ENCODE data around the gene HACD2.

HACD2 gene

DNA sequence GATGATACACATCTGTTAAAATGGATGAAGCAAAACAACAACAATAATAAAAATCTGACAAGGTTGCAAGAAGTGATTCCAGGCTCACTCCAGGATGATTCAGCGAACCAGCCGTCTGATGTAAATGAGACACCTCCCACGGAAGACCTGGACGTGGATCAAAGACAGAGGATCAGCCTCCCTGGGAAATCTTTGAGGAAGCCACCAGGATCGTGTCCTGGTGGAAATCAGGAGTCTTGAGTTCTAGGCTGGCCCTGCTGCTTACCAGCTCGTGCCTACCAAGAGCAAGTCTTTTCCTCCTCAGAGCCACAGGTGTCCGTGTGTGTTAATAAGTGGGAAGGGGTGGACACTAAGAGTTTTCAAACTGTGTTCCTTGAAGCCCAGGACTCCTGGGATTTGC, 120.6 kb downstream of the HACD2 start:
- H3K36me3 ChIP-seq (ENCODE audit: insufficient read depth, low read length), result no peaks in the 10 kb centered on the region
- no peak overlapping the region for H3K4me2 ChIP-seq (ENCODE audit: low read depth, low read length, poor library complexity, severe bottlenecking)
- no peaks in the 10 kb centered on the region for H3K4me1 ChIP-seq (ENCODE audit: insufficient read depth, low read length, poor library complexity, severe bottlenecking)
- no peaks in the 10 kb centered on the region for H3K9me2 ChIP-seq (replicated peaks; ENCODE audit: low read depth, low read length)
- no peak for TF ChIP-seq EZH2phosphoT487 (IDR thresholded peaks at IDR 0.05; ENCODE audit: borderline replicate concordance)
- TF ChIP-seq, protein P1, sequence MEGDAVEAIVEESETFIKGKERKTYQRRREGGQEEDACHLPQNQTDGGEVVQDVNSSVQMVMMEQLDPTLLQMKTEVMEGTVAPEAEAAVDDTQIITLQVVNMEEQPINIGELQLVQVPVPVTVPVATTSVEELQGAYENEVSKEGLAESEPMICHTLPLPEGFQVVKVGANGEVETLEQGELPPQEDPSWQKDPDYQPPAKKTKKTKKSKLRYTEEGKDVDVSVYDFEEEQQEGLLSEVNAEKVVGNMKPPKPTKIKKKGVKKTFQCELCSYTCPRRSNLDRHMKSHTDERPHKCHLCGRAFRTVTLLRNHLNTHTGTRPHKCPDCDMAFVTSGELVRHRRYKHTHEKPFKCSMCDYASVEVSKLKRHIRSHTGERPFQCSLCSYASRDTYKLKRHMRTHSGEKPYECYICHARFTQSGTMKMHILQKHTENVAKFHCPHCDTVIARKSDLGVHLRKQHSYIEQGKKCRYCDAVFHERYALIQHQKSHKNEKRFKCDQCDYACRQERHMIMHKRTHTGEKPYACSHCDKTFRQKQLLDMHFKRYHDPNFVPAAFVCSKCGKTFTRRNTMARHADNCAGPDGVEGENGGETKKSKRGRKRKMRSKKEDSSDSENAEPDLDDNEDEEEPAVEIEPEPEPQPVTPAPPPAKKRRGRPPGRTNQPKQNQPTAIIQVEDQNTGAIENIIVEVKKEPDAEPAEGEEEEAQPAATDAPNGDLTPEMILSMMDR (conservative IDR thresholded peaks at IDR 0.05; ENCODE audit: low read length), result no peak
- H3K9ac ChIP-seq (ENCODE audit: low read depth, low read length, poor library complexity, severe bottlenecking), result no peak overlapping the region
- no peaks in the 10 kb centered on the region for H3K9me3 ChIP-seq (ENCODE audit: insufficient read depth, low read depth, low read length)
- H4K20me1 ChIP-seq (ENCODE audit: insufficient read depth, low read length, poor library complexity, severe bottlenecking), result no peaks in the 10 kb centered on the region
- no peaks in the 10 kb centered on the region for H3F3A ChIP-seq (ENCODE audit: low read depth)
- no peaks in the 10 kb centered on the region for H3K79me2 ChIP-seq (ENCODE audit: insufficient read depth, low read length)
- H2AFZ ChIP-seq (ENCODE audit: low read length), result no peak overlapping the region
- H3K4me3 ChIP-seq (ENCODE audit: low read length, poor library complexity, severe bottlenecking), result no peak overlapping the region
- no peaks in the 10 kb centered on the region for H3K27me3 ChIP-seq (ENCODE audit: insufficient read depth, low read length, poor library complexity, severe bottlenecking)

DNA sequence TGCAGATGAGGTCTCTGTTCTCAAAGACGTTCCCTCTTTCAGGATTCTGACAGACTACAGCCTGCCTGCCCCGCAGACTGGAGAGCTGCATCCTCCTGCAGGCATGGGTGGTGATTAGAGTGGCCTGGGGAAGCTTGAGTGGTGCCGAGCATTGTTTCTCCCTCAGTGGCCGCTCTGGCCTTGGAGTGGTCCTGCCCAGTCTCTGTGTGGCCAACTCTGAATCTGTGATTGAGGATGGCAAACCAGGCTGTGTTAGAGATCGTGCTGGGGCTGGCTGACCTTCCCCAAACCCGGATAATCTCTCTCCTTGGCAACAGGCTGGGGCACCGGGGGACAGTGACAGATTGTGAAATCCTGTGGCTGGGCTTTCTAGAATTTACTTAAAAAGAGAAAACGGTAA, 125.0 kb downstream of the HACD2 start:
- no peaks in the 10 kb centered on the region for H3K27me3 ChIP-seq (ENCODE audit: insufficient read depth, low read length, poor library complexity, severe bottlenecking)
- no peak for TF ChIP-seq EZH2phosphoT487 (IDR thresholded peaks at IDR 0.05; ENCODE audit: borderline replicate concordance)
- TF ChIP-seq, protein P1 (conservative IDR thresholded peaks at IDR 0.05; ENCODE audit: low read length), result no peak
- no peaks in the 10 kb centered on the region for H3K79me2 ChIP-seq (ENCODE audit: insufficient read depth, low read length)
- no peaks in the 10 kb centered on the region for H3F3A ChIP-seq (ENCODE audit: low read depth)
- H3K9ac ChIP-seq (ENCODE audit: low read depth, low read length, poor library complexity, severe bottlenecking), result no peak overlapping the region
- H3K36me3 ChIP-seq (ENCODE audit: insufficient read depth, low read length), result no peaks in the 10 kb centered on the region
- no peaks in the 10 kb centered on the region for H3K9me2 ChIP-seq (replicated peaks; ENCODE audit: low read depth, low read length)
- no peak overlapping the region for H3K4me2 ChIP-seq (ENCODE audit: low read depth, low read length, poor library complexity, severe bottlenecking)
- H4K20me1 ChIP-seq (ENCODE audit: insufficient read depth, low read length, poor library complexity, severe bottlenecking), result no peaks in the 10 kb centered on the region
- no peaks in the 10 kb centered on the region for H3K9me3 ChIP-seq (ENCODE audit: insufficient read depth, low read depth, low read length)
- no peaks in the 10 kb centered on the region for H3K4me1 ChIP-seq (ENCODE audit: insufficient read depth, low read length, poor library complexity, severe bottlenecking)
- no peak overlapping the region for H3K4me3 ChIP-seq (ENCODE audit: low read length, poor library complexity, severe bottlenecking)
- no peak overlapping the region for H2AFZ ChIP-seq (ENCODE audit: low read length)

DNA sequence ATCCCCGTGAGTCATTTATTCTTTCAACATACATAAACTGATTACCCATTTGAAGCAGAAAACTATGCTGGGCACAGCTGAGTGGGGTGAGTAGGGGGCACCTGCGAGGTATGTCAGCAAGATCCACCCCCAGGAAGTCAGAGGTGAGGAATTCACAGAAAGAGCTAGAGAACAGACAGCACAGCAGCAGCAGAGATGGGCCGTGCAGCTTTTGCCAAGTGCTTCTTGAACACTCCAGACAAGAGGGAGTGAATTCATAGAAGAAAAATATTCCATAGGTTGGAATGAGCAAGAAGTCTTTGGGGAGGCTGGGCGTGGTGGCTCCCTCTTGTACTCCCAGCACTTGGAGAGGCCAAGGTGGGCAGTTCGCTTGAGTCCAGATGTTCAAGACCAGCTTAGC, 126.6 kb downstream of the HACD2 start:
- H3K27me3 ChIP-seq (ENCODE audit: insufficient read depth, low read length, poor library complexity, severe bottlenecking), result no peaks in the 10 kb centered on the region
- H3K79me2 ChIP-seq (ENCODE audit: insufficient read depth, low read length), result no peaks in the 10 kb centered on the region
- H3K9me3 ChIP-seq (ENCODE audit: insufficient read depth, low read depth, low read length), result no peaks in the 10 kb centered on the region
- no peak overlapping the region for H2AFZ ChIP-seq (ENCODE audit: low read length)
- H3K9me2 ChIP-seq (replicated peaks; ENCODE audit: low read depth, low read length), result no peaks in the 10 kb centered on the region
- no peaks in the 10 kb centered on the region for H3K36me3 ChIP-seq (ENCODE audit: insufficient read depth, low read length)
- H3K4me2 ChIP-seq (ENCODE audit: low read depth, low read length, poor library complexity, severe bottlenecking), result no peak overlapping the region
- no peaks in the 10 kb centered on the region for H3F3A ChIP-seq (ENCODE audit: low read depth)
- no peaks in the 10 kb centered on the region for H4K20me1 ChIP-seq (ENCODE audit: insufficient read depth, low read length, poor library complexity, severe bottlenecking)
- no peaks in the 10 kb centered on the region for H3K4me1 ChIP-seq (ENCODE audit: insufficient read depth, low read length, poor library complexity, severe bottlenecking)
- no peak overlapping the region for H3K9ac ChIP-seq (ENCODE audit: low read depth, low read length, poor library complexity, severe bottlenecking)
- TF ChIP-seq, protein P1 (conservative IDR thresholded peaks at IDR 0.05; ENCODE audit: low read length), result no peak
- TF ChIP-seq EZH2phosphoT487 (IDR thresholded peaks at IDR 0.05; ENCODE audit: borderline replicate concordance), result no peak
- H3K4me3 ChIP-seq (ENCODE audit: low read length, poor library complexity, severe bottlenecking), result no peak overlapping the region
